ENCODE results near the gene YIPF3.
"Not testable (repeated sequence)": the region's sequence is repeated elsewhere in the genome, so short reads cannot be mapped to it uniquely, and the experiment has no call there.

The YIPF3 gene

DNA sequence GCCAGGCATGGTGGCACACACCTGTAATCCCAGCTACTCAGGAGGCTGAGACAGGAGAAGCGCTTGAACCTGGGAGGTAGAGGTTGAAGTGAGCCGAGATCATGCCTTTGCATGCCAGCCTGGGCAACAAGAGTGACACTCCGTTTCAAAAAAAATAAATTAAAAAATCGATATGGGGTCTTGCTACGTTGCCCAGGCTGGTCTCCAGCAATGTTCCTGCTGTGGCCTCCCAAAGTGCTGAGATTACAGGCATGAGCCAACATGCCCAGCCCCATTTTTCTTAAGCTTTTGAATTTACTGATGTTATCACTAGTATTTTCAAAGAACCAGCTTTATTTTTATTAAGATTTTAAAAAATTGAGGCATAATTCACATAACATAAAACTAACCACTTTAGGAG, 23.8 kb upstream of the YIPF3 start:
- DNase-seq = no peak
- Mint-ChIP-seq H3K36me3 (ENCODE audit: low read depth) (peaks cover 66% of the 10 kb centered on the region), H3K27me3 (ENCODE audit: low read depth, poor library complexity) (no peaks in the 10 kb centered on the region), H3K4me3 (no peak overlapping the region), H3K9me3 (no peaks in the 10 kb centered on the region), H3K4me1 (peaks cover 7% of the 10 kb centered on the region), H3K27ac (no peak overlapping the region)
- TF ChIP-seq, protein P1, sequence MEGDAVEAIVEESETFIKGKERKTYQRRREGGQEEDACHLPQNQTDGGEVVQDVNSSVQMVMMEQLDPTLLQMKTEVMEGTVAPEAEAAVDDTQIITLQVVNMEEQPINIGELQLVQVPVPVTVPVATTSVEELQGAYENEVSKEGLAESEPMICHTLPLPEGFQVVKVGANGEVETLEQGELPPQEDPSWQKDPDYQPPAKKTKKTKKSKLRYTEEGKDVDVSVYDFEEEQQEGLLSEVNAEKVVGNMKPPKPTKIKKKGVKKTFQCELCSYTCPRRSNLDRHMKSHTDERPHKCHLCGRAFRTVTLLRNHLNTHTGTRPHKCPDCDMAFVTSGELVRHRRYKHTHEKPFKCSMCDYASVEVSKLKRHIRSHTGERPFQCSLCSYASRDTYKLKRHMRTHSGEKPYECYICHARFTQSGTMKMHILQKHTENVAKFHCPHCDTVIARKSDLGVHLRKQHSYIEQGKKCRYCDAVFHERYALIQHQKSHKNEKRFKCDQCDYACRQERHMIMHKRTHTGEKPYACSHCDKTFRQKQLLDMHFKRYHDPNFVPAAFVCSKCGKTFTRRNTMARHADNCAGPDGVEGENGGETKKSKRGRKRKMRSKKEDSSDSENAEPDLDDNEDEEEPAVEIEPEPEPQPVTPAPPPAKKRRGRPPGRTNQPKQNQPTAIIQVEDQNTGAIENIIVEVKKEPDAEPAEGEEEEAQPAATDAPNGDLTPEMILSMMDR (IDR thresholded peaks at IDR 0.05) = no peak

DNA sequence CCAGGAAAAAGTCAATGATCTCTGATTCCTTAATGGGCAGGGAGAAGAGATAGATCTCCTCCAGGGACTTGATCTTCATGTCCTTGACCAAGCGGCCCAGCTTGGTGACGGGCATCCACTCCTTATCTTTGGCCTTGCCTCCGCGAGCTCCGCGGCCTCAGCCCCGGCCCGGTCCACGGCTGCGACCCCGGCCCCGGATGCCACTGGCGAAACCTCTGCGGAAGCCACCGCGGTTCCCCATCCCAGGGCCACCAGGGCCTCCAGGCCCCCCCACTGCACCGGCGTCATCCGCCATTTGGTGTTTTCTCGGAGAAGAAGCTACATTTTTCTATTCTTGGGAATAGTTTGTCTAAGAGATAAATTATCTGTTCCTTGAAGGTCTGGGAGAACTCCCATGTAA, 22.7 kb upstream of the YIPF3 start:
- H3K36me3 Mint-ChIP-seq (ENCODE audit: low read depth) = peaks cover 64% of the 10 kb centered on the region
- not testable (repeated sequence) for H3K4me3 Mint-ChIP-seq; H3K27me3 Mint-ChIP-seq (ENCODE audit: low read depth, poor library complexity); DNase-seq; H3K27ac Mint-ChIP-seq; H3K4me1 Mint-ChIP-seq; H3K9me3 Mint-ChIP-seq

DNA sequence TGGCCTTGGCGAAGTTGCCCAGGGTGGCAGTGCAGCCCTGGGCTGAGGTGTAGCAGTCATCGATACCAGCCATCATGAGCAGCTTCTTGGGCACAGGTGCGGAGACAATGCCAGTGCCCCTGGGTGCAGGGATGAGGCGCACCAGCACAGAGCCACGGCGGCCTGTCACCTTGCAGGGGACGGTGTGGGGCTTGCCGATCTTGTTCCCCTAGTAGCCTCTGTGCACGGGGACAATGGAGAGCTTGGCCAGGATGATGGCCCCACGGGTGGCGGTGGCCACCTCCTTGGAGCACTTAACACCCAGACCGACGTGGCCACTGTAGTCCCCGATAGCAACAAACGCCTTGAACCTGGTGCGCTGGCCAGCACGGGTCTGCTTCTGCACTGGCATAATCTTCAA, 22.3 kb upstream of the YIPF3 start:
- H3K9me3 Mint-ChIP-seq; H3K27me3 Mint-ChIP-seq (ENCODE audit: low read depth, poor library complexity); H3K27ac Mint-ChIP-seq; H3K4me1 Mint-ChIP-seq; H3K4me3 Mint-ChIP-seq; DNase-seq: not testable (repeated sequence)
- peaks cover 64% of the 10 kb centered on the region for H3K36me3 Mint-ChIP-seq (ENCODE audit: low read depth)

DNA sequence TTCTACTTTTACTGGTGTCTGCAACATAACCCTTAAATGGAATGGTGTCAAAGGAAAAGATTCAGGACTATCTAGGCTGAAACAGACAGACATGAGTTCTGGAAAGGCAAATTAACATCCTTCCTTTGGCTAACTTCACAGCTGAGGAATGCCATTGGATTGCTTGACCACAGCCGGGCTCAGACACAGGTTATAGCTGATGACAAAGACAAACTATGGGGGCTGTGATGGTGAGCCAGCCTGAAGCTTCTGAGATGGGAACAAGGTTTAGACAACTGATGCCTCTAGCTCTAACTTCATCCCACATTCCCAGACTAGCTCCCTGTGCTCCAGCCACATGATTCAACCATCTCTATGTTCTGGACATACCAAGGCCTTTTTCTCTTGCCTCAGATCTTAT, 15.5 kb upstream of the YIPF3 start:
- no peaks in the 10 kb centered on the region for H3K9me3 Mint-ChIP-seq
- H3K36me3 Mint-ChIP-seq (ENCODE audit: low read depth) = peaks cover 65% of the 10 kb centered on the region
- TF ChIP-seq, protein P1 (IDR thresholded peaks at IDR 0.05) = no peak
- DNase-seq = no peak
- no peaks in the 10 kb centered on the region for H3K4me1 Mint-ChIP-seq
- H3K27ac Mint-ChIP-seq = no peak overlapping the region
- H3K4me3 Mint-ChIP-seq = no peak overlapping the region
- H3K27me3 Mint-ChIP-seq (ENCODE audit: low read depth, poor library complexity) = no peaks in the 10 kb centered on the region

DNA sequence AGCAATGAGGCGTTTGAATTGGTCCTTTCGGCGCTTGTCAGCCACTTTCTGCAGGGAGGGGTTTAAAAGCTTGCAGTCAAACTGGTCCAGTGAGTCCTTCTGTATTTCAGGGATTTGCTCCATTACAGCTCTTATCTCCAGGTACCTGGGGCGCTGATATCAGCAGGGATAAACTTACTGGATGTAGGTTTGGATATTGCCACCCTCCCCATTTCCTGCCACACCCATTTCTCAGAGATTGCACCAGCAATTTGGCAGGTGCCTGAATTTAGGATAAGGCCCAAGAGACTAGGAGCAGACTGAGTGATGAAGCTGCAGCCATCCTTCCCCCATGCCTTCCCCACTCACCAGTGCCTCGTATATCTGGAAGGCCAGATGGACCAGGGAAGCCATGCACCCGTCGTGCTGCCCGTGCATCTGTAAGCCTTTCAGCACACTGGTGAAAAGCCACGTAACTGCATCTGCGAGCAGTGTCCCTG, 7.8 kb upstream of the YIPF3 start:
- Mint-ChIP-seq H3K4me1 (no peaks in the 10 kb centered on the region), H3K27me3 (ENCODE audit: low read depth, poor library complexity) (no peaks in the 10 kb centered on the region), H3K4me3 (no peak overlapping the region), H3K27ac (no peak overlapping the region), H3K9me3 (no peaks in the 10 kb centered on the region), H3K36me3 (ENCODE audit: low read depth) (peaks cover 75% of the 10 kb centered on the region)
- TF ChIP-seq, protein P1 (IDR thresholded peaks at IDR 0.05) = no peak
- no peak for DNase-seq

DNA sequence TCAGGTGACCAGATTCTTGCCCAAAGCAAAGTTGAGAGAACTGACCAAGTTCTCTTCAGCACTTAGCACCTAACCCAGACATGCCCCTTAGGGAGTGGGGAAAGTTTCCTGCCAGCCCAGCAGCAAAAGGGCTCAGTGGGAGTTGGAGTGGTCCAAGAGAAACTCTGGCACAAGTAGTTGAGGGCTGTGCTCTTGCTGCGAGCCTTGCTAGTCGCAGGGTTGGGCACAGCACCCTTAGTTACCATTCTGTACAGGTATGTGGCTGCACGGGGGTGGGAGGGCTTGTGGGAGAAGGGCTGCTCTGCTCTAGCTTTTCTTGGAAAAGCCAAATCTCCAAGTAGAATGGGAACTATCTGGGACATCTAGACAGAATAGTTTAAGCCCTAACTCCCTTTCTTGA, 6.6 kb upstream of the YIPF3 start:
- no peaks in the 10 kb centered on the region for H3K4me1 Mint-ChIP-seq
- no peak overlapping the region for H3K27ac Mint-ChIP-seq
- no peak overlapping the region for H3K4me3 Mint-ChIP-seq
- no peak for DNase-seq
- peaks cover 64% of the 10 kb centered on the region for H3K36me3 Mint-ChIP-seq (ENCODE audit: low read depth)
- no peaks in the 10 kb centered on the region for H3K27me3 Mint-ChIP-seq (ENCODE audit: low read depth, poor library complexity)
- H3K9me3 Mint-ChIP-seq = no peaks in the 10 kb centered on the region
- TF ChIP-seq, protein P1 (IDR thresholded peaks at IDR 0.05) = no peak

DNA sequence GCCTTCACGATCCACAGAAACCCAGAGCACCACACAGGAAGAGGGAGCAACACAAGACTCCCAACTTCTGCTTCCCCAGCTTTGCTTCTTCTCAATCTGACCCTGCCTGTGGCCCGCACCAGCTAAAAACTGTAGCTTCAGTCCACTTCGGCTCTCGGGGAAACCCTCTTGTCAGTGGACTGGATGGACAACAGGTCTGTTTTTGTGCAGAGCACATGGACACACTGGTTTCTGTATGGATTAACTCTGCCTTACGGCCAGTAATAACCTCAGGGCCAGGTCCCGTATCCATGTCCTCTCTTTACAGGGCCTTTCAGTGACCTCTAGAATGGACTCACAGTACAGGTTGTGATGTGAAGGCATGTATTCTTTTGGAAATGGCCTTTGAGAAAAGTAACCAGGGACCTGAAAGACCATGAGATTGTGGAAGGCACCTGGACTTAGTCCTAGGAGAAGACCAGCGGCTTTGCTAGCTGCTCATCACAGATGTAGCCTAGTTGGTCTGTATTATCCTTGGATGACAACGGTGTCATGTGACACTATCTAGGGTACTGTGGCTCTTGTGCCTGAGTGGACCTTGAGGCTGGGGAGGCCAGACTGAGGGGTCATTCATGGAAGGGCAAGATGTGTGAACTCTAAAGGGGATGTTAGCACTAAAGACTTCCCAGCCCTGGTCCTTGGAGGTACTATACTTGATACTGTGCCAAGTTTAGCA, 6.0 kb upstream of the YIPF3 start:
- peaks cover 58% of the 10 kb centered on the region for H3K36me3 Mint-ChIP-seq (ENCODE audit: low read depth)
- no peaks in the 10 kb centered on the region for H3K9me3 Mint-ChIP-seq
- TF ChIP-seq, protein P1 (IDR thresholded peaks at IDR 0.05) = no peak

More for the DNA sequence above, 6.0 kb upstream of the YIPF3 start:
- DNase-seq = no peak
- Mint-ChIP-seq H3K27me3 (ENCODE audit: low read depth, poor library complexity) (no peaks in the 10 kb centered on the region), H3K4me3 (no peak overlapping the region), H3K27ac (no peak overlapping the region), H3K4me1 (no peaks in the 10 kb centered on the region)
